Bladder microvascular endothelial cell (primary cell): ENCODE data around the gene TXNDC15. TPM values are rescaled to one million over a fixed set of nuclear protein-coding genes. Genes with fewer than 3 reads are reported as not detected.

Experiments used
- total RNA-seq: library from RNA; depleted of rRNA; stranded (reverse); fragments of >200 nt; gene quantifications from 2 replicates; pipeline ENCODE4 v1.2.3, GENCODE V29; 2014

Gene TXNDC15, protein sequence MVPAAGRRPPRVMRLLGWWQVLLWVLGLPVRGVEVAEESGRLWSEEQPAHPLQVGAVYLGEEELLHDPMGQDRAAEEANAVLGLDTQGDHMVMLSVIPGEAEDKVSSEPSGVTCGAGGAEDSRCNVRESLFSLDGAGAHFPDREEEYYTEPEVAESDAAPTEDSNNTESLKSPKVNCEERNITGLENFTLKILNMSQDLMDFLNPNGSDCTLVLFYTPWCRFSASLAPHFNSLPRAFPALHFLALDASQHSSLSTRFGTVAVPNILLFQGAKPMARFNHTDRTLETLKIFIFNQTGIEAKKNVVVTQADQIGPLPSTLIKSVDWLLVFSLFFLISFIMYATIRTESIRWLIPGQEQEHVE
- total RNA-seq, result 57.0 and 90.8 TPM in 2 replicates

DNA sequence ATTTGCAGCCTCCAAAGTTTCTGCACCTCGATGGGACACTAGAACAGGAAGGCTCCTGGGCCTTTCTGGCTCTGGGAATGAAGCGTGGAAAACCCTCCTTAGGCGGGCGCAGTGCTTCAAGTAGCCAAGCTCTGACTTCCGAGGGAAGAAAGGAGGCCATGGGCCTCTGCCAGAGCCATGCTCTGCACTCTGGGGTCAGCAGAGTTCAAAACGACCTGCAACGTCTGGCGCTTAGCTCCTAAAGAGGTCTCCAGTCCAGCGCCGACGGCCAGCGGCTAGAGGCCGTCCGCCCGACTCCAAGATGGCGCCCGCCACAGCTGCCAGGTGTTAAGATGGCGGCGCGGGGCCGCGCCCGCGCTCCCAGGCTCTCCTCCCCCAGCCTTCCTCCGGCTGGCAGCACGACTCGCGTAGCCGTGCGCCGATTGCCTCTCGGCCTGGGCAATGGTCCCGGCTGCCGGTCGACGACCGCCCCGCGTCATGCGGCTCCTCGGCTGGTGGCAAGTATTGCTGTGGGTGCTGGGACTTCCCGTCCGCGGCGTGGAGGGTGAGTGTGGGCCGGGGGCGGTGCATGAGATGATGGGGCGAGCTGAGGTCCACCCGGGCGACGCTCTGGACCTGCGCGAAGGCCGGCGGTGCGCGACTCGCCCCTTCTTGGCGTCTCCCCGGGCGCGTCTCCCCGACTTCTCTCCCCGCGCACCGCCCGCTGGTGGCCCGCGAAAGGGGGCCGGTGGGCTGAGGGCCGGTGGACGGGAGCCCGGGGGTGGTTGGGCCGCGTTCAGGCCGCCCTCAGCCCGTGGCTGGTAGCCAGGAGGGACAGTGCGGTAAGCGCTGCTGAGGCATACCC lies at the start of gene TXNDC15:
TSS of gene TXNDC15 (plus strand) at position 385 of the 844 bp plus-strand sequence. CDS start at position 442, 57 bp downstream.

GRCh38 chr5:134845852-134846640 lies 28.1 kb upstream of the TXNDC15 start, which contains the start of gene C5orf24:
C5orf24 (plus strand) TSS chr5:134845968; CDS start chr5:134854901, 8,933 bp downstream.

DNA sequence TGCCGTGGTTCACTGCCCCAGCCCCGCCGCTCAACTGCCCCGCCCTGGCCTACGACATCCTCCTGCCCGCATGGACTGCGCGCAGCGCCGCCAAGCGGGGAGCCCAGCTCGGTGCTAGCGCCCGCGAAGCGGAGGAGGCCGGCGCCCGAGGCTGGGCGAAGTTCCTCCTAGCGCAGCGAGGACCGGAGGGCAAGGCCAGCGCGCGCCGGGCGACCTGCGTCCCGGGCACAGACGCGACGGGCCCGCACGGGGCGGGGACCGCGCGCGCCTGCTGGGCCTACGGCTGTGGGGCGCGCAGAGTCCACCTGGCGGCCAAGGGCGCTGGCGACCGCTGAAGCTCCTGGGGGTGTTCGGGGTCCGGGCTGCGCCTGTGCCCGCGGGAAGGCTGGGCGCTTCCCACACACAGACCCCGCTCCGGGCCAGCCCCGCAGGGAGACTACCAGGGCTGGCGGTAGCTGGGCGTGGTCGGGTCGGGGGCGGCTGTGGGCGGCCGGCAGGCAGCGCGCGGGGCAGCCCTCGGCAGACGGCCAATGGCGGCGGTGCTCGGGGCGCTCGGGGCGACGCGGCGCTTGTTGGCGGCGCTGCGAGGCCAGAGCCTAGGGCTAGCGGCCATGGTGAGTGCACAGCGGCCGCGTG lies 30.6 kb downstream of the TXNDC15 start, which contains the start of gene PCBD2:
TSS of gene PCBD2 (plus strand) at position 522 of the 636 bp plus-strand sequence. CDS start at position 531, 9 bp downstream.

Other genes with a start within 250 kb of the TXNDC15 start
- gene SAR1B, start 241.5 kb upstream of the TXNDC15 start, total RNA-seq, result 44.0 and 109 TPM in 2 replicates
- gene SEC24A, start 225.6 kb upstream of the TXNDC15 start, total RNA-seq, result 9.2 and 30.8 TPM in 2 replicates
- gene CAMLG, start 135.8 kb upstream of the TXNDC15 start, total RNA-seq, result 25.9 and 32.4 TPM in 2 replicates
- gene DDX46, start 115.6 kb upstream of the TXNDC15 start, total RNA-seq, result 13.0 and 26.5 TPM in 2 replicates
- 30.3 and 63.4 TPM in 2 replicates for gene C5orf24, start 28.4 kb upstream of the TXNDC15 start, total RNA-seq
- gene PCBD2, start 30.8 kb downstream of the TXNDC15 start, total RNA-seq, result 2.8 and 4.7 TPM in 2 replicates
- gene CATSPER3, start 93.5 kb downstream of the TXNDC15 start, total RNA-seq, result not detected in 2 replicates
- not detected in 2 replicates for gene PITX1, start 159.9 kb downstream of the TXNDC15 start, total RNA-seq